HG03575 (cell line): Measurements from ENCODE around the gene PTGES3.
"Not testable (repeated sequence)": the region's sequence is repeated elsewhere in the genome, so short reads cannot be mapped to it uniquely, and the experiment has no call there.

Source experiments
- ATAC-seq: cut with Tn5 transposase; IDR thresholded peaks from one replicate; pipeline ENCODE4 v1.9.1; 2021; ENCODE audit not compliant: unreplicated experiment, insufficient number of reproducible peaks, low FRiP score; ENCODE audit errors: extremely low read depth

Gene PTGES3

DNA sequence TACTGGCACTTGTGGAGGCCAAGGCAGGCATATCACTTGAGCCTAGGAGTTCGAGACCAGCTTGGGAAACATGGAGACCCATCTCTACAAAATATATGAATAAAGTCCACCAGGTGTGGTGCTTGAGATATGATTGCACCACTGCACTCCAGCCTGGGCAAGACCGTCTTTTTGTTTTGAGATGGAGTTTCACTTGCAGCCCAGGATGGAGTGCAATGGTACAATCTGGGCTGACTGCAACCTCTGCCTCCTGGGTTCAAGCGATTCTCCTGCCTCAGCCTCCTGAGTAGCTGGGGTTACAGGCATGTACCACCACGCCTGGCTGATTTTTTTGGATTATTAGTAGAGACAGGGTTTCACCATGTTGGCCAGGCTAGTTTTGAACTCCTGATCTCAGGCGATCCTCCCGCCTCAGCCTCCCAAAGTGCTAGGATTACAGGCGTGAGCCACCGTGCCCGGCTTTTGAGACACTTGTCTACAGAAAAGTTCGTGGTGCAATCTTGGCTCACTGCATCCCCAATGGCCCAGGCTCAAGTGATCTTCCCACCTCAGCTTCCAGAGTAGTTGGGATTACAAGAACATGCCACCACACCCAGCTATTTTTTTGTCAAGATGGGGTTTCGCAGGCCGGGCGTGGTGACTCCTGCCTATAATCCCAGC lies 26.0 kb downstream of the PTGES3 start:
- ATAC-seq, result no peak

DNA sequence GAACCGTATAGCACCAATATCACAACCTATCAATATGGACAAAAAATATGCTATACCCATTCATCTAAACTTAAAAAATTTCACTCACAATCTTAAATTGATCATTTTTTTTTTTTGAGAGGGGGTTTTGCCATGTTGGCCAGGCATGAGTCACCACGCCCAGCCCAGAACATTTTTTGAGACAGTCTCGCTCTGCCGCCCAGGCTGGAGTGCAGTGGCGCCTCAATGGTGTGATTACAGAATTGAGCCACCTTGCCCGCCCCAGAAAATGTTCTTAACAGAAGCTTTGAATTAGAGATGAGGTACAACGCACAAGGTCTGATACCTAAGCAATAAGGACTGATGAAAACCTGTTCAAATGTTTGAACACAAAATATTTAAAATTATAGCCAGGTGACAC lies 26.5 kb downstream of the PTGES3 start:
- no peak for ATAC-seq

DNA sequence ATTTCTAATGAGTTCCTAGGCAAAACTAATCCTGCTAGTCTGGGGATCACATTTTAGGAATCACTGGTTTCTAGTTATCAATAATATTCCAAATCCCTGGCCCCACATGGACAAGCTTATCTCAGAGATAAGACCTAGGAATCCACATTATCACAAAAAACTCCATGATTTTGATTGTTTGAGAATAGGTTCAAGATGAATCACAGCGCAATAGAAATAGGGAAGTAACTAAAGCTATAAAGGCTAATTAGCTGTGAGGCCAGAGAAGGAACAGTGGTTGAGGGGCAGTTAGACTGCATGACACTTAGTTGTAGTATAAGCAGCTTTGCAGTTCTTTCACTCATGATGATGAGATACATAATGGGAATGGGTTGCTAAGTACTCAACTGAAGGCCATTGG lies 29.2 kb downstream of the PTGES3 start:
- no peak for ATAC-seq

DNA sequence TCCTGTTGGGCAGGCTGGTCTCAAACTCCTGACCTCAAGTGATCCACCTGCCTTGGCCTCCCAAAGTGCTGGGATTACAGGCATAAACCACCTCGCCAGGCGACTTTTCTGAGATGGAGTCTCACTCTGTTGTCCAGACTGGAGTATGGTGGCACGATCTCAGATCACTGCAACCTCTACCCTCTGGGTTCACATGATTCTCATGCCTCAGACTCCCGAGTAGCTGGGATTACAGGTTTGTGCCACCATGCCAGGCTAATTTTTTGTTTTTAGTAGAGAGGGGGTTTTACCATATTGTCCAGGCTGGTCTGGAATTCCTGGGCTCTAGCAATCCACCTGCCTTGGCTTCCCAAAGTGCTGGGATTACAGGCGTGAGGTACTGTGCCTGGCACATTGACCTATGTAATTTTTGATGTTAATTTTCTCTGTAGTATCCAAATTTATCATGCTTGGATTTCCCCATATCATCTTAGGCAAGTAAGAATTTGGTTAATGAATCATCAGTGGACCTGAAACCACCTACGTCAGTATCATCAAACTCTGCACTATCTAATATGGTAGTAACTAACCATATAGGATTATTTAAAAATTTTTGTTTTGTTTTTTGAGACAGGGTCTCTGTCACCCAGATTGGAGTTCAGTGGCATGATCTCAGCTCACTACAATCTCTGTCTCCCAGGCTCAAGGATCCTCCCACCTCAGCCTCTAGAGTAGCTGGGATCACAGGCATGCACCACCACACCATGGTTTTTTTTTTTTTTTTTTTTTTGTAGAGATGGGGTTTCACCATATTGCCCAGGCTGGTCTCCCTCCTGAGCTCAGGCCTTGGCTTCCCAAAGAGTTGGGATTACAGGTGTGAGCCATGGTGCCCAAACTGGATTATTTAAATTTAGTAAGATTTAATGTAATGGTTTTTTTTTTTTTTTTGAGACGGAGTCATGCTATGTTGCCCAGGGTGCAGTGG lies 30.4 kb downstream of the PTGES3 start:
- no peak for ATAC-seq

DNA sequence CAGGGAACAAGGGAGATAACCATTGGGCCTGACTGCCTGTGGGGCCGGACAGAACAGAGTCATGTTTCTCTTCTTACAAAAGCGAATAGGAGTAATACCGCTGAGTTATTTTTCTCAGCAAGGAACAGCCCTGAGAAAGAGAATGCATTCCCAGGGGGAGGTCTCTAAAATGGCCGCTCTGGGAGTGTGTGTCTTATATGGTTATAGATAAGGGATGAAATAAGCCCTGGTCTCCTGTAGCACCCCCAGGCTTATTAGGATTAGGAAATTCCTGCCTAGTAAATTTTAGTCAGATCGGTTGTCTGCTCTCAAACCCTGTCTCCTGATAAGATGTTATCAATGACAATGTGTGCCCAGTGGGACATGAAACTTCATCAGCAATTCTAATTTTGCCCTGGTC lies 34.3 kb downstream of the PTGES3 start:
- not testable (repeated sequence) for ATAC-seq

DNA sequence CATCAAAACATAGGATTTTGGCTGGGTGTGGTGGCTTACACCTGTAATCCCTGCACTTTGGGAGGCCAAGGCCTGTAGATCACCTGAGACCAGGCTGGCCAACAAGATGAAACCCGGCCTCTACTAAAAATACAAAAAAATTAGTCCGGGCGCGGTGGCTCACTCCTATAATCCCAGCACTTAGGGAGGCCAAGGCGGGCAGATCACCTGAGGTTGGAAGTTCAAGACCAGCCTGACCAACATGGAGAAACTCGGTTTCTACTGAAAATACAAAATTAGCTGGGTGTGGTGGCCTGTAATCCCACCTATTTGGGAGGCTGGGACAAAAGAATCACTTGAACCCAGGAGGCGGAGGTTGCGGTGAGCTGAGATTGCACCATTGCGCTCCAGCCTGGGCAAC lies 40.1 kb downstream of the PTGES3 start:
- ATAC-seq, result not testable (repeated sequence)

DNA sequence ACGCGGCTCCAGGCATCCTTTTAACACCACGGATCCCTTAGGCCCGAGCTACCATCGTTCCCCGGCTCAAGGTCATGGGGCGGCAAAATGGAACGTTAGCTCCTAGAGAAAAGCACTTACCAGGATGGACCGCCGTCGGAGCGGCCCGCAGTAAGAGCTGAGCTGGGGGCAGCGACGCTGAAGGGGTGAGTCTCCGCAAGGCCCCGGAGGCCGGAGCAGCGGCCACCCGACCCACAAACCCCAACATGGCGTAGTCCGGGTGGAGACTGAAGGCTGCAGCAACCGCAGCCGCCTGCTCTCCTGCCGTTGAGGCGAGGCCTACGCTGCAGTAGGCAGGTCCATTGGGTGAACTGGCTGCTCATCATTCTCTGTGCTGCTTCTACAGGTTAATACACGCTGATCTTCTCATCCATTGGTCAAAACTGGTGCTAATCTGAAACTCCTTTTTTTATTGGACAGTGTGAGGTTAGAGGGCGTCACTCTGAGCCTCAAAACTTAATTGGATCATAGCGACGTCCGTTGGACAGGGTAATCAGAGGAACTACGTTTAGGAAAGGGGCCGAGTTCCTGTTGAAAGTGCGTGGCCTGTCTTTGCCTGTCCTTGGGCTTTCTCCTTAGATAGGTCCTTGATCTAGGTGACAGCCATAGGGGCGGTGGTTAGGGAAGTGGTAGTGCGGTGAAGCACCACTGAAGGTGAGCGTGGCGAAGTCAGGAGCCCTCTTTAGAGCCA lies 42.2 kb downstream of the PTGES3 start, which contains the start of gene ATP5F1B:
Gene ATP5F1B (minus strand): TSS at position 268 of the 730 bp plus-strand sequence. CDS start 21 bp downstream, at position 247.
- ATAC-seq, result peak; percentile 96

DNA sequence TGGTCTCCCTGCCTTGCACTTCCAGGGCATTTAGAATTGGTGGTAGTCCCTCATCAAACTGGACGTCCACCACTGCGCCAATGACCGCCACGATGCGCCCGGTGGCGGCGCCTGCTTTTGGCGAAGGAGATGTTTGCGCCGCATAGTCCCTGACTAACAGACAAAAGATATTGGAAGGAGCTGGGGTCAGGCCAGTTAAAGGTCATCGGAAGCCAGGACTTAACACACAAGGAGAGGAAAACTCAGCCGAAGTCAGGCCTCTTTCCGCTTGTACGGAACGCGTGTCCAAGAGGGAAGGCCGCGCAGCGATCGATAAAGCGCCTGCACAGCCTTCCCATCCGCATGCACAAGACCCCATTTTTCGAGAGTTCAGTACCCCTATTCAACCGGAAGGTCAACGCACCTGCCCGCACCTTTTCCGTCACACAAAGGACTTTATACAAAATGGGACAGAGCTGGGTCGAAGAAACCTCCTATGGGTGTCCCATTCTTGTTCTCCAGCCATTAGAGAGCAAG lies 42.8 kb downstream of the PTGES3 start:
- no peak for ATAC-seq

DNA sequence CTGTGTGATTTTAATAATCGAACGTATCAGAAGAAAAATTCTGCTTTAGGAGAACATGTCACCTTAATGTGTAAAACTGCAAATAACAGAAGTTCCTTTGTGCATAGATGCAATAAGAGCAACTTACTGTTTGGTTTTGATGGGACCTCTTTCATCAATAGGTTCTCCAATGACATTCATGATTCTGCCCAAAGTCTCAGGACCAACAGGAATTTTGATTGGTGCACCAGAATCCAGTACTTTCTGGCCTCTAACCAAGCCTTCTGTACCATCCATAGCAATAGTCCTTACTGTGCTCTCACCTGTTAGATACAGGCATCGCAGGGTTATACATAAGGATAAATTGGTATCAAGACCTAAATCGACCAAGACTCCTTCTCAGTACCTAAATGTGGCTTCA lies 43.4 kb downstream of the PTGES3 start:
- ATAC-seq, result no peak

DNA sequence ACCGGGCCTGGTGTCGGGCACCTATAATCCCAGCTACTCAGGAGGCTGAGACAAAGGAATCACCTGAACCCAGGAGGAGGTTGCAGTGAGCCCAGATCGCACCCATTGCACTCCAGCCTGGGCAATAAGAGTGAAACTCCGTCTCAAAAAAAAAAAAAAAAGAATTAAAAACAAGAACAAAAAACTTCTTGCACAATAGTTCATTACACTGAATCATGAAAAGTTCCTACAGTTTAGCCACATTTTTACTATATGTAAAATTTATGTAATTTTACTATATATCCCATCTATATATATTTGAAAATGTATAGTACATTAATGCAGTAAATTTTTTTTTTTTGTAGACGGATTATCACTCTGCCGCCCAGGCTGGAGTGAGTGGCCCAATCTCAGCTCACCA lies 46.9 kb downstream of the PTGES3 start:
- ATAC-seq, result no peak

DNA sequence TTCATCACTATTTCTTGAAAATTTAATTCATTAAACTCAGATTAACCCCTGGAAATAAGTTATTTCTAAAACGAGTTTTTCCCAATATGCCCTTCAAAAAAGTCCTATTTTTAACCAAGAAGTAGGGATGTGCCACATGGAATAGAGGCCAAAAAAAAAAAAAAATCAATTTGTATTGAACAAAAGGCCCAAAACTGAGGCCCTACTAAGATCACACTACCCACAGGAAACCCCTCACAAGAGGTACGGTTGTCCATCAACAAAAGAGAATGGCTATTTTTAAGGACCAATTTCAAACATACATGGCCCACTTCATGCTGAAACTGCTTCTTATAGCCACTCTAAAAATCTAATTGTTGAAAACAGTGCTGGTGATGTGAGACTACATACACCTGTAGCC lies 50.5 kb downstream of the PTGES3 start:
- ATAC-seq, result no peak

DNA sequence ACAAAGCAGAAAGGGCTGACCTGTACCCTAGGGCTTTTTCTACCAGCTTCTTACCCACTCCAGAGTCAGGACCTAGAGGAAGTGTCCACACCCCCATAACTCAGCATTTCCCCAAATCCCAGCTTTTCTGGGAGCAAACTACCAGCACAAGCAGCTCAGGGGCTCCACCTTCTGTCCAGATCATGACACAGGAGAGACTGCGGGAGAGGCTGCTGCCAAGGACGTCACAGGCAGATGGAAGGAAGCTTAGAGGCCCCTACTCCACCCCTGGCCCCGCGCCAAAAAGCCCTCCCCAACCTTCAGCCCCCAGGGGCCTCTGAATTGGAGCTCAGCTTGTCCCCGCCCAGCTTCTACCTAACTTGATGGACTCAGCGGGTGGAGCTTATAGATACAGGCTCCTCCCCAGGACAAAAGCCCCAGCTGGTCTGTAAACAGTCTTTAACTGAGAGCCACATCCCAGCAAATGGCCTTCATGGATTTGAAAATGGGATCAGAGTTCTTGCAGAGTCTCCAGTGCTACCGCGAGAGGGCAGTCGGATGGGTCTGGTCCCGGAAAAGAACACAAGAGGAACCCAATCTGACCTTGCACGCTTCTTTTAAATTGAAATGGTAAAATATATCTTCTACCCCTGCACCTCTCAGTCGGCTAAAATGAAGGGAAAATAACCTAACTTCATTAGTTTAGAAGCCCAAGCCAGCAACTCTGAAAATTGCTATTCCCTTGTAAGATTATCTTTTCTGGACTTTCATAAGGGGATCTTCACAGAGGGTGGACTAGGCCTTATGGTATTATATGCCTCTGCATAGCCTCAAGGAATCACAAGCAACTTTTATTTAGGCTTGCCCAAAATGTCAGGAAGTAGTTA lies 51.2 kb downstream of the PTGES3 start:
- peak; percentile 32 for ATAC-seq

DNA sequence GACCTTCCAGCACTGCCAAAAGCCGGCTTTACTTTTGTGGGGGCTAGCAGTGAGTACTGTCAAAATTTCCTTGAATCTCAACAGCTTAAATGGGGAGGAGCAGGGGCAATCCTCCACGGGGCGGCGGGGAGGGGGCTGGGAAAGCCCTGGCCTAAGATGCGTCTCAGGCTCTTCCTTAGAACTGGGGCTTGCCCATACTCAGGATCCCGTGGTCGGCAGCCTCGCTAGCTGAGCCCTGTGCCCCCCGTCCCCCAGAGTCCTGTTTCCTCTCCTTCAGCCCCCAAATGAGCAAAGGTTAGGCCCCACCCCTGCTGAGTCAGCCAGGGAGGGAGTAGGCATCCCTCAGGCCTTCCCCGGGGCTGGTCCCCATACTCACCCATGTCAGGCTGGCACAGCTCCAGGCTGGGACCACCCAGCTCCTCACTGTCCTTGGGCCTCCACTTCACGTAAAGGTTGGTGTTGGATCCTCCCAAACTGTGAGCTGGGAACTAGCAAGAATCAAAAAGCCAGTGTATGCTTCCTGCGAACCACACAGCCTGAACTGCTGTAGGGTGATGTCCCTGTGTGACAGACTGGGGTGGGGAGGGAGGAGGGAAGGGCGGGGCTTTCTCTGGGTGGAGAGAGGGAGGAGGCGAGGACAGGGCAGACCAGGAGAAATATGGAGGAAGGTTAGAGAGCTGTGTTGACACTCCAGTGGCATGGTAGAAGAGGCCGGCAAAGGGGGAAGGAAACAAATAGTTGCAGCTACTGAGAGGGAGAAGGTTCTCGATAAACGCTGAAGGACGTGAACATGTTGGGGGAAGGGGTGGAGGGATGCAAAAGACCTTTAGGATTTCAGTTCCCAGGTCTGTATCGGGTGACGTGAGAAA lies 52.0 kb downstream of the PTGES3 start:
- no peak for ATAC-seq

DNA sequence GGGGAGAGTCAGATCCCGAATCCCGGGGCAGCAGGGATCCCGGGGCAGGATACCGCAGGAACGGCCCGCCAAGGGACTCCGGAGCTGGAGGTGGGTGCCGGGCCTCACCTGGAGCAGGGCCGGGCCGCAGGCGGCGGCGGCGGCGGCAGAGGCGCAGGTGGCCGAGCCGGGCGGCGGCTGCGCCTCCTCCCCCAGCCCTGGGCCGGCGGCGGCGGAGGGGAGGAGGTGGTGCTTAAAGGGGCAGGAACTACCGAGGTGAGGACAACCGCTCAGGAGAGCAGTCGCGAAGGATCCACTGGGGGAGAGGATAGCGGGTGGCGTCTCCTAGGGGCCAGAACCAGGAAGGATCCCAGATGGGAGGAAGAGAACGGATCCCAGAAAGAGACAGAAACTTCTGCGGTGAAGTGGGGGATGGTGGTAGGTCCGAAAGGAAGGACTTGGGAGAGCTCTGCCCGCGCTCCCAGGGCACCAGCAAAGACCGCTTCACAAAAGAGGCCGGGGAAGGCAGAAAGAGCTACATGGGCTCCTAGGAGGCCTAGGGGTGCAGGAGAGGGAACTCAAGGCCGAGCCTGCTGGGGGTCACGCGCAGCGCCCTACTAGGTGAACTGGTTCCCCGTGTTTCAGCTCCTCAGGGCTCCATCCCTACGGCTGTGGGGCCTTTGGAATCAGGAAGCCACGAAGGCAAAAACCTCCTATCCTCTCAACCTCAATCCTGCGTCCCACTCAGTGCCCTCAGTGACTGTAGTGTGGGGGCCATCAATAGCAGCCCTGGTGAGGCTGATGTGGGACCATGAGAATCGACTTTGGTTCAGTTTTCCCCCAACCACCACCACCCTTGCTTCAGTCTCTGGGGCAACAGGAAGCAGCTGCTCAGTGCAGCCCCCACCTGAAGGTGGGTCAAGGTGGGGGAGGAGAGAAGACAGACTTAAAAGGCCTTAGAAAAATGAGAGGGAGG lies 53.0 kb downstream of the PTGES3 start:
- ATAC-seq, result no peak

DNA sequence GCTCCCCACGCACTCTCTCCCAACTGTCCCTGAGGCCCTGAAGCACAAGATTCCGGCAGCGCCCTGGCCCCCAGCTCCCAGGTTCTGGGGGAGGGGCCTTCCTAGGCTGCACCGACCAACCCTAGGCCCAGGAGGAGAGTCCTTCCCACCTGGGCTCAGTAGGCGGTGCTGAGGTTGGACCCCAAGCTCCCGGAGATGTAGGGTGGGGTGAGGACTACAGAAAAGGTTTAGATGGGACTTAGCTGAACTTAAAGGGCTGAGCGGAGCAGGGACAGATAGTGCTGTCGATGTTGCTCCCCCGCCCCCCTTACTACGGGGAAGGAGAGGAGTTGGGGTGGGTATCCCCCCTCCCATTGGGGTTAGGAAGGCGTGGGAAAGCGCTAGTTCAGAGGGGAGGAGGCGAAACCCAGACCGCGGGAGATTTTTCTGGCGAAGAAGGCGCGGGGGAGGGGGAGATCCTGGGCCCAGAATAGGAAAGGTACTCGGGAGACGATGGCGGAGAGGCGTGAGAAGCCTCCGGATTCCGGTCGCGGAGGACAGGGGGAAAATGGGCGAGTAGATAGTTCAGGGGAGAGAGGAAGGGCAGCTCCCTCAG lies 53.7 kb downstream of the PTGES3 start:
- no peak for ATAC-seq
